HG03280 (cell line): Measurements from ENCODE around the gene EEF2K.
"Not testable (repeated sequence)": the region's sequence is repeated elsewhere in the genome, so short reads cannot be mapped to it uniquely, and the experiment has no call there.

Experiments used
- ATAC-seq: cut with Tn5 transposase; IDR thresholded peaks from one replicate; pipeline ENCODE4 v1.9.1; 2021; ENCODE audit warnings: mild to moderate bottlenecking, moderate library complexity; ENCODE audit not compliant: unreplicated experiment

EEF2K gene

GRCh38 chr16:22207715-22208360, 1.8 kb downstream of the EEF2K start:
- no peak for ATAC-seq

- no peak for ATAC-seq
Observed at GRCh38 chr16:22210285-22210684, 4.2 kb downstream of the EEF2K start.

GRCh38 chr16:22210854-22211253, 4.8 kb downstream of the EEF2K start:
- no peak for ATAC-seq

GRCh38 chr16:22213236-22213635, 7.2 kb downstream of the EEF2K start:
- no peak for ATAC-seq

- no peak for ATAC-seq
Observed at GRCh38 chr16:22213801-22214200, 7.7 kb downstream of the EEF2K start.

- no peak for ATAC-seq
Observed at GRCh38 chr16:22214402-22214801, 8.3 kb downstream of the EEF2K start.

- ATAC-seq, result no peak
Observed at GRCh38 chr16:22214889-22215288, 8.8 kb downstream of the EEF2K start.

- ATAC-seq, result no peak
Observed at GRCh38 chr16:22216191-22216831, 10.2 kb downstream of the EEF2K start.

- not testable (repeated sequence) for ATAC-seq
Observed at GRCh38 chr16:22216832-22217225, 10.8 kb downstream of the EEF2K start.

- ATAC-seq, result peak; percentile 69
Observed at GRCh38 chr16:22217890-22218730, 12.0 kb downstream of the EEF2K start.

GRCh38 chr16:22219389-22220068, 13.5 kb downstream of the EEF2K start:
- no peak for ATAC-seq

GRCh38 chr16:22220069-22220440, 14.0 kb downstream of the EEF2K start:
- no peak for ATAC-seq

- no peak for ATAC-seq
Observed at GRCh38 chr16:22220714-22221113, 14.6 kb downstream of the EEF2K start.

- no peak for ATAC-seq
Observed at GRCh38 chr16:22222006-22222405, 15.9 kb downstream of the EEF2K start.

GRCh38 chr16:22222998-22223397, 16.9 kb downstream of the EEF2K start:
- no peak for ATAC-seq

GRCh38 chr16:22225060-22225459, 19.0 kb downstream of the EEF2K start:
- ATAC-seq, result no peak

- ATAC-seq, result no peak
Observed at GRCh38 chr16:22229889-22230288, 23.8 kb downstream of the EEF2K start.

- no peak for ATAC-seq
Observed at GRCh38 chr16:22232277-22233036, 26.4 kb downstream of the EEF2K start.

GRCh38 chr16:22233037-22233372, 26.9 kb downstream of the EEF2K start:
- ATAC-seq, result no peak

GRCh38 chr16:22235839-22236745, 30.0 kb downstream of the EEF2K start:
- no peak for ATAC-seq
